GM23338 (cell line): ENCODE data around the gene PRKAR1B. TPM values are rescaled to one million over a fixed set of nuclear protein-coding genes. Genes with fewer than 3 reads are reported as not detected.

Experiments
- ATAC-seq: fragments of 200-7000 bp; cut with Tn5 transposase; 3 replicates; pipeline ENCODE4 v1.9.1; 2020
- DNase-seq: peaks from one replicate; pipeline ENCODE4 v3.0.0-alpha.2; 2015; ENCODE audit warnings: low spot score
- H2AFZ ChIP-seq: fragments of 200-600 bp; sonication (generic); 2 replicates; pipeline ENCODE4 v1.8.0; 2016; ENCODE audit warnings: antibody characterized with exemption, mild to moderate bottlenecking, moderate library complexity
- H3F3A ChIP-seq: fragments of 200-600 bp; sonication (generic); replicated peaks from 2 replicates; pipeline ENCODE4 v1.8.0; 2017; ENCODE audit warnings: antibody characterized with exemption, mixed run types, low read depth
- H3K27ac ChIP-seq: fragments of 200-600 bp; sonication (generic); 2 replicates; pipeline ENCODE4 v1.6.1; 2016; ENCODE audit warnings: low read depth
- H3K27me3 ChIP-seq: fragments of 200-600 bp; sonication (generic); 2 replicates; pipeline ENCODE4 v1.8.0; 2016; ENCODE audit warnings: mild to moderate bottlenecking, mixed run types, moderate library complexity; ENCODE audit not compliant: insufficient read depth
- H3K36me3 ChIP-seq: fragments of 200-600 bp; sonication (generic); 2 replicates; pipeline ENCODE4 v1.8.0; 2016; ENCODE audit warnings: mild to moderate bottlenecking; ENCODE audit not compliant: insufficient read depth
- H3K4me1 ChIP-seq: fragments of 200-600 bp; sonication (generic); 2 replicates; pipeline ENCODE4 v1.8.0; 2016; ENCODE audit warnings: mild to moderate bottlenecking, moderate library complexity; ENCODE audit not compliant: insufficient read depth
- H3K4me2 ChIP-seq: fragments of 200-600 bp; sonication (generic); 2 replicates; pipeline ENCODE4 v1.7.1; 2017; ENCODE audit warnings: mixed run types
- H3K4me3 ChIP-seq: fragments of 200-600 bp; sonication (generic); 2 replicates; pipeline ENCODE4 v1.6.1; 2016; ENCODE audit warnings: mixed run types
- H3K79me2 ChIP-seq: fragments of 200-600 bp; sonication (generic); replicated peaks from 2 replicates; pipeline ENCODE4 v1.8.0; 2017; ENCODE audit warnings: mild to moderate bottlenecking; ENCODE audit not compliant: insufficient read depth
- H3K9me2 ChIP-seq: fragments of 200-600 bp; sonication (generic); 2 replicates; pipeline ENCODE4 v1.8.0; 2017; ENCODE audit not compliant: insufficient read depth
- H4K20me1 ChIP-seq: fragments of 200-600 bp; sonication (generic); replicated peaks from 2 replicates; pipeline ENCODE4 v1.8.0; 2017; ENCODE audit warnings: mild to moderate bottlenecking; ENCODE audit not compliant: insufficient read depth
- H3K27ac Mint-ChIP-seq: 2 replicates; pipeline ENCODE4 v1.8.0; 2020; ENCODE audit warnings: inconsistent platforms, mild to moderate bottlenecking, moderate library complexity, mixed read lengths
- H3K27me3 Mint-ChIP-seq: 3 replicates; pipeline ENCODE4 v1.8.0; 2022; ENCODE audit warnings: low read depth, mild to moderate bottlenecking, moderate library complexity, mixed read lengths, inconsistent platforms; ENCODE audit not compliant: insufficient read depth, poor library complexity
- H3K36me3 Mint-ChIP-seq: 3 replicates; pipeline ENCODE4 v1.8.0; 2021; ENCODE audit warnings: low read depth, mild to moderate bottlenecking, inconsistent platforms, moderate library complexity, mixed read lengths
- H3K4me1 Mint-ChIP-seq: 3 replicates; pipeline ENCODE4 v1.8.0; 2020; ENCODE audit warnings: mild to moderate bottlenecking, inconsistent platforms, mixed read lengths
- H3K4me3 Mint-ChIP-seq: 3 replicates; pipeline ENCODE4 v1.8.0; 2021; ENCODE audit warnings: moderate library complexity, mild to moderate bottlenecking, inconsistent platforms, mixed read lengths
- H3K9me3 Mint-ChIP-seq: 3 replicates; pipeline ENCODE4 v1.8.0; 2020; ENCODE audit warnings: moderate library complexity, mild to moderate bottlenecking, inconsistent platforms, mixed read lengths
- CREB1 ChIP-seq: fragments of 250-450 bp; sonication (Bioruptor Pico); IDR thresholded peaks from 2 replicates; pipeline ENCODE4 v1.5.0; 2020; ENCODE audit warnings: low read depth, mild to moderate bottlenecking, moderate library complexity
- CTCF ChIP-seq, 2 experiments: fragments of 200-600 bp in 1 of 2; sonication (generic) in 1 of 2; conservative IDR thresholded peaks; 2 replicates each; pipeline versions ENCODE4 v1.5.1 to v1.6.1; 2016 to 2017; ENCODE audit warnings: antibody characterized with exemption in 2 of 2, low read depth in 2 of 2, mild to moderate bottlenecking in 2 of 2, moderate library complexity in 1 of 2
- ETS1 ChIP-seq: IDR thresholded peaks from 2 replicates; pipeline ENCODE4 v1.6.1; 2016; ENCODE audit warnings: antibody characterized with exemption
- EZH2 ChIP-seq: fragments of 200-600 bp; sonication (generic); IDR thresholded peaks from one replicate; pipeline ENCODE4 v1.8.0; 2017; ENCODE audit warnings: antibody characterized with exemption, mild to moderate bottlenecking, low read depth; ENCODE audit not compliant: unreplicated experiment
- EZH2phosphoT487 ChIP-seq: fragments of 200-600 bp; sonication (generic); IDR thresholded peaks from one replicate; pipeline ENCODE4 v1.8.1; 2018; ENCODE audit warnings: antibody characterized with exemption; ENCODE audit not compliant: unreplicated experiment
- JUNB ChIP-seq: IDR thresholded peaks from one replicate; pipeline ENCODE4 v1.6.1; 2016; ENCODE audit warnings: antibody characterized with exemption; ENCODE audit not compliant: unreplicated experiment
- POLR2AphosphoS5 ChIP-seq: IDR thresholded peaks from 2 replicates; pipeline ENCODE4 v1.6.1; 2016; ENCODE audit warnings: antibody characterized with exemption, low read depth
- REST ChIP-seq: IDR thresholded peaks from one replicate; pipeline ENCODE4 v1.6.1; 2018; ENCODE audit warnings: antibody characterized with exemption; ENCODE audit not compliant: unreplicated experiment
- ZNF114 ChIP-seq: fragments of 250-450 bp; sonication (Bioruptor Pico); IDR thresholded peaks from 2 replicates; pipeline ENCODE4 v1.5.0; 2020; ENCODE audit warnings: mild to moderate bottlenecking, moderate library complexity
- ZNF331 ChIP-seq: fragments of 250-450 bp; sonication (Bioruptor Pico); IDR thresholded peaks from 2 replicates; pipeline ENCODE4 v1.5.0; 2020; ENCODE audit warnings: low read depth, mild to moderate bottlenecking, moderate library complexity
- ZNF462 ChIP-seq: fragments of 250-450 bp; sonication (Bioruptor Pico); IDR thresholded peaks from 2 replicates; pipeline ENCODE4 v1.5.0; 2020; ENCODE audit warnings: mild to moderate bottlenecking, moderate library complexity
- polyA plus RNA-seq: library from polyadenylated mRNA; unstranded; fragments of >200 nt; fragmentation: Nextera tagmentation; extraction: Ambion mirVana; gene quantifications from 2 replicates; pipeline ENCODE4 v1.2.1, GENCODE V29; 2016
- total RNA-seq: library from RNA; depleted of rRNA; stranded (reverse); fragments of >200 nt; shearing (Covaris generic); gene quantifications from 2 replicates; pipeline ENCODE4 v1.2.3, GENCODE V29; 2014

The PRKAR1B gene
- total and polyA plus RNA-seq, 2 experiments from 2014 or later, result 35.7 to 36.7 TPM

GRCh38 chr7:726084-726853, 812 bp downstream of the PRKAR1B start, which contains the start of gene DNAAF5:
Gene DNAAF5, plus strand, starts transcription at chr7:726699. Its CDS starts 22 bp downstream, at chr7:726721.
- peaks cover 17% of the 10 kb centered on the region; the same call in 1 of the 2 replicates for H3K36me3 ChIP-seq
- Mint-ChIP-seq H3K27me3 (peaks cover 28% of the 10 kb centered on the region), H3K27ac (peak within 1 kb of the TSS; percentile 89), H3K36me3 (peaks cover 67% of the 10 kb centered on the region), H3K9me3 (peaks cover 49% of the 10 kb centered on the region), H3K4me1 (peaks cover 15% of the 10 kb centered on the region), H3K4me3 (peak within 1 kb of the TSS; percentile 89)
- no peaks in the 10 kb centered on the region for H3F3A ChIP-seq
- no peak within 1 kb of the TSS for H2AFZ ChIP-seq
- peaks cover 7% of the 10 kb centered on the region; the same call in 1 of the 2 replicates for H3K4me1 ChIP-seq
- TF ChIP-seq JUNB (no peak), ZNF331 (peak; percentile 51; the same call in 1 of the 2 replicates), ZNF462 (CRISPR knock-in tag) (no peak), CREB1 (peak; percentile 36; the same call in 1 of the 2 replicates), CTCF (conservative IDR thresholded peaks at IDR 0.05; ENCODE audit: low read depth in 2 of 2) (no peak), POLR2AphosphoS5 (peak; percentile 48; the same call in 1 of the 2 replicates), ZNF114 (CRISPR knock-in tag) (no peak), EZH2phosphoT487 (no peak), EZH2 (no peak), ETS1 (peak; percentile 69), REST (no peak)
- DNase-seq, result peak; percentile 93
- peak within 1 kb of the TSS; percentile 89 for H3K4me2 ChIP-seq
- no peaks in the 10 kb centered on the region for H3K27me3 ChIP-seq
- H3K9me2 ChIP-seq, result peaks cover 7% of the 10 kb centered on the region; the same call in 1 of the 2 replicates
- peaks cover 84% of the 10 kb centered on the region for H3K79me2 ChIP-seq
- peak; percentile 73 for ATAC-seq
- no peak within 1 kb of the TSS for H3K27ac ChIP-seq
- peak within 1 kb of the TSS; percentile 69 for H3K4me3 ChIP-seq
- peaks cover under 1% of the 10 kb centered on the region; the same call in 1 of the 2 replicates for H4K20me1 ChIP-seq
